ENCODE results near the gene PYGB.

GRCh38 chr20:25285091-25285647 is 37.3 kb downstream of the PYGB start:
- TF ChIP-seq CTCF (IDR thresholded peaks at IDR 0.05) (no peak), POLR2A (IDR thresholded peaks at IDR 0.05) (no peak)

All from thyroid gland (tissue), 4 donors.